CD4-positive, alpha-beta T cell treated with Interleukin-6 for 4 hours (primary cell): Measurements from ENCODE around the gene FRMD5.

Source experiments
- DNase-seq: peaks from one replicate; pipeline ENCODE4 v3.0.0-alpha.2; 2020; ENCODE audit warnings: mixed read lengths

FRMD5 gene

GRCh38 chr15:44159492-44159891 is 35.6 kb downstream of the FRMD5 start:
- no peak for DNase-seq

GRCh38 chr15:44158111-44158510 is 37.0 kb downstream of the FRMD5 start:
- DNase-seq, result no peak

GRCh38 chr15:44157679-44158078 is 37.4 kb downstream of the FRMD5 start:
- no peak for DNase-seq

GRCh38 chr15:44153352-44153751 is 41.7 kb downstream of the FRMD5 start:
- no peak for DNase-seq

- DNase-seq, result no peak
Measured at GRCh38 chr15:44149224-44149623, 45.8 kb downstream of the FRMD5 start.

- DNase-seq, result no peak
Measured at GRCh38 chr15:44148580-44148979, 46.5 kb downstream of the FRMD5 start.

GRCh38 chr15:44147636-44148035 is 47.4 kb downstream of the FRMD5 start:
- DNase-seq, result no peak

GRCh38 chr15:44145495-44145894 is 49.6 kb downstream of the FRMD5 start:
- DNase-seq, result no peak

GRCh38 chr15:44144992-44145391 is 50.1 kb downstream of the FRMD5 start:
- no peak for DNase-seq

GRCh38 chr15:44144184-44144583 is 50.9 kb downstream of the FRMD5 start:
- DNase-seq, result no peak

- DNase-seq, result no peak
Measured at GRCh38 chr15:44137750-44138149, 57.3 kb downstream of the FRMD5 start.

GRCh38 chr15:44136991-44137477 is 58.0 kb downstream of the FRMD5 start:
- DNase-seq, result no peak

GRCh38 chr15:44132057-44132456 is 63.0 kb downstream of the FRMD5 start:
- no peak for DNase-seq

GRCh38 chr15:44130778-44131177 is 64.3 kb downstream of the FRMD5 start:
- DNase-seq, result no peak

GRCh38 chr15:44129911-44130310 is 65.2 kb downstream of the FRMD5 start:
- DNase-seq, result no peak

- no peak for DNase-seq
Measured at GRCh38 chr15:44128443-44128842, 66.6 kb downstream of the FRMD5 start.

GRCh38 chr15:44125879-44126278 is 69.2 kb downstream of the FRMD5 start:
- no peak for DNase-seq

- DNase-seq, result no peak
Measured at GRCh38 chr15:44102675-44103254, 92.3 kb downstream of the FRMD5 start.

GRCh38 chr15:44101944-44102343 is 93.1 kb downstream of the FRMD5 start:
- DNase-seq, result no peak

- DNase-seq, result no peak
Measured at GRCh38 chr15:44101286-44101685, 93.8 kb downstream of the FRMD5 start.

GRCh38 chr15:44099671-44100070 is 95.4 kb downstream of the FRMD5 start:
- no peak for DNase-seq

GRCh38 chr15:44097552-44097951 is 97.5 kb downstream of the FRMD5 start:
- no peak for DNase-seq

GRCh38 chr15:44096596-44096995 is 98.5 kb downstream of the FRMD5 start:
- no peak for DNase-seq

- no peak for DNase-seq
Measured at GRCh38 chr15:44094781-44095180, 100.3 kb downstream of the FRMD5 start.

- DNase-seq, result no peak
Measured at GRCh38 chr15:44093836-44094235, 101.2 kb downstream of the FRMD5 start.
